HG03439 (cell line): ENCODE measurements around the gene TOM1L2.
"Not testable (repeated sequence)": the region's sequence is repeated elsewhere in the genome, so short reads cannot be mapped to it uniquely, and the experiment has no call there.

ENCODE experiments used
- ATAC-seq: cut with Tn5 transposase; IDR thresholded peaks from one replicate; pipeline ENCODE4 v1.9.1; 2021; ENCODE audit warnings: mild to moderate bottlenecking, moderate library complexity; ENCODE audit not compliant: unreplicated experiment

TOM1L2 gene

GRCh38 chr17:17944743-17945142 is 27.5 kb downstream of the TOM1L2 start:
- no peak for ATAC-seq

- no peak for ATAC-seq
Observed at GRCh38 chr17:17944242-17944641, 28.0 kb downstream of the TOM1L2 start.

GRCh38 chr17:17943281-17943984 is 28.8 kb downstream of the TOM1L2 start:
- no peak for ATAC-seq

- no peak for ATAC-seq
Observed at GRCh38 chr17:17942846-17943245, 29.4 kb downstream of the TOM1L2 start.

GRCh38 chr17:17941015-17941414 is 31.2 kb downstream of the TOM1L2 start:
- no peak for ATAC-seq

GRCh38 chr17:17940441-17940911 is 31.7 kb downstream of the TOM1L2 start:
- no peak for ATAC-seq

GRCh38 chr17:17939941-17940340 is 32.3 kb downstream of the TOM1L2 start:
- not testable (repeated sequence) for ATAC-seq

GRCh38 chr17:17938388-17939107 is 33.7 kb downstream of the TOM1L2 start:
- no peak for ATAC-seq

GRCh38 chr17:17937958-17938357 is 34.2 kb downstream of the TOM1L2 start:
- ATAC-seq, result no peak

- ATAC-seq, result no peak
Observed at GRCh38 chr17:17937201-17937853, 34.9 kb downstream of the TOM1L2 start.

GRCh38 chr17:17935321-17936271 is 36.6 kb downstream of the TOM1L2 start:
- ATAC-seq, result no peak

- ATAC-seq, result no peak
Observed at GRCh38 chr17:17934806-17935205, 37.4 kb downstream of the TOM1L2 start.

- no peak for ATAC-seq
Observed at GRCh38 chr17:17934214-17934613, 38.0 kb downstream of the TOM1L2 start.

- ATAC-seq, result no peak
Observed at GRCh38 chr17:17933775-17934174, 38.4 kb downstream of the TOM1L2 start.

- ATAC-seq, result no peak
Observed at GRCh38 chr17:17931159-17931558, 41.0 kb downstream of the TOM1L2 start.

GRCh38 chr17:17930674-17931073 is 41.5 kb downstream of the TOM1L2 start:
- ATAC-seq, result no peak

- no peak for ATAC-seq
Observed at GRCh38 chr17:17929655-17930380, 42.4 kb downstream of the TOM1L2 start.

- ATAC-seq, result no peak
Observed at GRCh38 chr17:17928398-17929287, 43.6 kb downstream of the TOM1L2 start.

- ATAC-seq, result no peak
Observed at GRCh38 chr17:17926840-17927449, 45.3 kb downstream of the TOM1L2 start.
